AG04450 (cell line): ENCODE data around the gene WDR27. TPM values are rescaled to one million over a fixed set of nuclear protein-coding genes. Genes with fewer than 3 reads are reported as not detected.
A peak's percentile ranks its signal among the peaks of the same experiment; 100 is the strongest.
"Not testable (repeated sequence)": the region's sequence is repeated elsewhere in the genome, so short reads cannot be mapped to it uniquely, and the experiment has no call there.

Source experiments
- CTCF ChIA-PET: fragments of 300-600, 350-600 bp; formaldehyde crosslinking; extraction: SDS; loops from one replicate; lab custom pipeline; 2022; ENCODE audit warnings: antibody characterized with exemption, inconsistent platforms; lab: Charles Lee
- POLR2A ChIA-PET: fragments of 350-600 bp; formaldehyde crosslinking; extraction: SDS; loops from one replicate; lab custom pipeline; 2021; ENCODE audit warnings: antibody characterized with exemption, inconsistent platforms; lab: Yijun Ruan, JAX
- DNase-seq: peaks from one replicate; pipeline ENCODE4 v3.0.0-alpha.2; 2011; ENCODE audit warnings: low read depth, low spot score
- H3K27ac ChIP-seq: one replicate; pipeline ENCODE4 v1.5.1; 2012; ENCODE audit warnings: low read depth, low read length, control low read depth
- H3K27me3 ChIP-seq: one replicate; pipeline ENCODE4 v1.6.0; 2012; ENCODE audit warnings: low read length; ENCODE audit not compliant: control insufficient read depth, insufficient read depth
- H3K4me3 ChIP-seq: 2 replicates; pipeline ENCODE4 v1.5.1; 2011; ENCODE audit warnings: mild to moderate bottlenecking, low read depth, low read length, control low read depth
- H3K9me3 ChIP-seq: 2 replicates; pipeline ENCODE4 v1.5.1; 2012; ENCODE audit warnings: low read length; ENCODE audit not compliant: control insufficient read depth, insufficient read depth
- CTCF ChIP-seq: IDR thresholded peaks from 2 replicates; pipeline ENCODE4 v1.5.1; 2011; ENCODE audit warnings: low read depth, low read length, control low read depth, inconsistent platforms
- polyA plus RNA-seq: library from polyadenylated mRNA; depleted of rRNA; stranded (reverse); fragments of >200 nt; gene quantifications from 2 replicates; pipeline ENCODE4 v1.2.3, GENCODE V29; 2011

The WDR27 gene
- polyA plus RNA-seq, 1 experiment = 20.5 TPM

DNA sequence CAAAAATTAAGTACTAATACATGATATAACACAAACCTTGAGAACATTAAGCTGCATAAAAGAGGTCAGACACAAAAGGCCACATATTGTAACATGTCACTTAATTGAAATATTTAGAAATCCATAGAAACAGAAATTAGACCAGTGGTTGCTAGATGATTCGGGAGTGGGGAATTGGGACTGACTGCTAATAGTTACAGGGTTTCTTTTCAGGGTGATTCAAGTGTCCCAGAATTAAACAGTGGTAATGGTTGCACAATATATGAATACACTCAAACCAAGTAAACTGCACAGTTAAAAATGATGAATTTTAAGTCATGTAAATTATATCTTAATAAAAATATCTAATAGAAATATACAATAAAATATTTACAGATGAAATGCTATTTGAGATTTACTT lies 174.5 kb downstream of the WDR27 start:
- Histone ChIP-seq H3K27me3 (no peaks in the 10 kb centered on the region), H3K4me3 (no peak overlapping the region), H3K27ac (no peak overlapping the region), H3K9me3 (no peaks in the 10 kb centered on the region)
- CTCF ChIA-PET = no interaction called here
- POLR2A ChIA-PET = no interaction called here
- TF ChIP-seq CTCF = no peak
- DNase-seq = no peak

GRCh38 chr6:169521825-169522224 lies 180.0 kb downstream of the WDR27 start:
- DNase-seq = no peak
- CTCF ChIA-PET = interaction anchor here (1.2 to 4.2 kb wide), 5 partner anchors 8 to 629 kb away, joined by 3 to 47 read pairs (median 12); no protein-coding TSS in a partner anchor
- no peak overlapping the region for H3K4me3 ChIP-seq
- no peaks in the 10 kb centered on the region for H3K27me3 ChIP-seq
- no peak overlapping the region for H3K27ac ChIP-seq
- H3K9me3 ChIP-seq = peaks cover 9% of the 10 kb centered on the region; the same call in 1 of the 2 replicates
- no peak for TF ChIP-seq CTCF
- POLR2A ChIA-PET = no interaction called here

- peaks cover 9% of the 10 kb centered on the region; the same call in 1 of the 2 replicates for H3K9me3 ChIP-seq
- TF ChIP-seq CTCF = peak; percentile 70
- H3K27me3 ChIP-seq = no peaks in the 10 kb centered on the region
- H3K27ac ChIP-seq = no peak overlapping the region
- POLR2A ChIA-PET = no interaction called here
- DNase-seq = no peak
- H3K4me3 ChIP-seq = no peak overlapping the region
- CTCF ChIA-PET = interaction anchor here (0.8 to 4.2 kb wide), 18 partner anchors 8 to 627 kb away, joined by 3 to 47 read pairs (median 4); no protein-coding TSS in a partner anchor
These were observed 181.7 kb downstream of the WDR27 start for GRCh38 chr6:169520104-169520503.

GRCh38 chr6:169518451-169518850 lies 183.4 kb downstream of the WDR27 start:
- ChIA-PET CTCF (interaction anchor here (4.2 kb wide), 1 partner anchor 562 kb away, joined by 47 read pairs; no protein-coding TSS in a partner anchor), POLR2A (no interaction called here)
- no peaks in the 10 kb centered on the region for H3K27me3 ChIP-seq
- no peak for TF ChIP-seq CTCF
- H3K4me3 ChIP-seq = no peak overlapping the region
- no peak overlapping the region for H3K27ac ChIP-seq
- H3K9me3 ChIP-seq = peaks cover 9% of the 10 kb centered on the region; the same call in 1 of the 2 replicates
- DNase-seq = no peak

DNA sequence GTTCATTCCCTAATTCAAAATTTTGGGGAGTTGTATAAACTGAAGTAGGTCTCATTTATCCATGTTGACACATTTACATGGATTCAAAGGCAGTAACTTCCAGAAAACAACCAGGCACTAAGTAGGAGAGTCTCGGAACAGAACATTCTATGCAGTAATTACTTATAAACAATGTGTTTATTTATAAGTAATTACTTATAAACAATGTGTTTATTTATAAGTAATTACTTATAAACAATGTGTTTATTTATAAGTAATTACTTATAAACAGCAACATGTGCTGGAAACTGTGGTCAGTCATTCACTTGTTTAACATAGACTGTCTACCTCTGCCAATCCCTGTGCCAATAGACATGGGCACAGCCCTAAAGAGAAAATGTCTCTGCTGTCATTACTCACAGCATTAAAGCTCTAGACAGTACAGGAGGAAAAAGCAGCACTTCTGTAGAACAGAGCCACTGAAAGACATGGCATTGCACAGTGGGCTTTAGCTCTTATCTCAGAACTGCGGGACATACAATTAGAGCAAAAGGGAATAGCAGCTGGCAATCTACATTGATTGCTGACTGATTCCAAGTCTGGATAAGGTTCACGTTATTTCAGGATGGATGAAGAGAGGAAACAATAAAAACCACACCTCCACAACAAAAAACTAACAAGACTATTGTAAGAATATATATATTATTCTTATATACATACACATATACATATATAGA lies 188.2 kb downstream of the WDR27 start:
- CTCF ChIA-PET = interaction anchor here (0.9 kb wide), 2 partner anchors 557 to 558 kb away, joined by 3 to 4 read pairs; no protein-coding TSS in a partner anchor
- Histone ChIP-seq H3K4me3 (no peak overlapping the region), H3K27me3 (no peaks in the 10 kb centered on the region), H3K27ac (no peak overlapping the region), H3K9me3 (peaks cover 8% of the 10 kb centered on the region; the same call in 1 of the 2 replicates)
- POLR2A ChIA-PET = no interaction called here
- no peak for DNase-seq
- TF ChIP-seq CTCF = no peak

DNA sequence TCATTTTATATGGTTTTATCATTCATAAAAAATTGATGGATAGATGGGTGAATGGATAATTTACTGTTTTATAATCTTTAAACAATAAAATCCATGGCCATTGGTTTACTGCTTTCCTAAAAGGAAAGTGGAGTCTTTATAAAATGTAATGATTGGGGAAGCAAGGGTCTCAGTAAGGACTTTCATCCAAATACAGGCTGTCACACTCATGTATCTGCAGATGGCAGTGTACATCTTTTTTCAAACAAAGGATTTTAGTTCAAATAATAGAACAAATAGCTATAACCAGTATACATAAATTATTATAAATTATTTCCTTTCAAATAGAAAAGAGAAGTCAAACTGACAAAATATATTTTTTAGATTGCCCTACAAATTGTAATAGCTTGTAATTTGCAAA lies 190.0 kb downstream of the WDR27 start:
- not testable (repeated sequence) for H3K27ac ChIP-seq
- CTCF ChIA-PET = interaction anchor here (0.6 to 1.3 kb wide), 2 partner anchors 8 to 111 kb away, joined by 3 read pairs; no protein-coding TSS in a partner anchor

More for the DNA sequence above, 190.0 kb downstream of the WDR27 start:
- DNase-seq, H3K4me3 ChIP-seq, H3K9me3 ChIP-seq, H3K27me3 ChIP-seq, POLR2A ChIA-PET: not testable (repeated sequence)
